Fibroblast of lung (primary cell): ENCODE measurements around the gene HSF4.

Experiments used
- EZH2 ChIP-seq: IDR thresholded peaks from 2 replicates; pipeline ENCODE4 v1.5.1; 2012; ENCODE audit warnings: low read length, control low read depth, mild to moderate bottlenecking; ENCODE audit errors: missing control alignments
- TF ChIP-seq, protein P1 (sequence below), 2 donors: IDR thresholded peaks in 1 of 2; conservative IDR thresholded peaks in 1 of 2; 1 replicate in 1 of 2; 2 replicates in 1 of 2; pipeline ENCODE4 v1.5.1; 2011 to 2012; ENCODE audit warnings: low read length in 2 of 2, control low read depth in 1 of 2, inconsistent platforms in 1 of 2, low read depth in 1 of 2, mild to moderate bottlenecking in 1 of 2

DNA sequence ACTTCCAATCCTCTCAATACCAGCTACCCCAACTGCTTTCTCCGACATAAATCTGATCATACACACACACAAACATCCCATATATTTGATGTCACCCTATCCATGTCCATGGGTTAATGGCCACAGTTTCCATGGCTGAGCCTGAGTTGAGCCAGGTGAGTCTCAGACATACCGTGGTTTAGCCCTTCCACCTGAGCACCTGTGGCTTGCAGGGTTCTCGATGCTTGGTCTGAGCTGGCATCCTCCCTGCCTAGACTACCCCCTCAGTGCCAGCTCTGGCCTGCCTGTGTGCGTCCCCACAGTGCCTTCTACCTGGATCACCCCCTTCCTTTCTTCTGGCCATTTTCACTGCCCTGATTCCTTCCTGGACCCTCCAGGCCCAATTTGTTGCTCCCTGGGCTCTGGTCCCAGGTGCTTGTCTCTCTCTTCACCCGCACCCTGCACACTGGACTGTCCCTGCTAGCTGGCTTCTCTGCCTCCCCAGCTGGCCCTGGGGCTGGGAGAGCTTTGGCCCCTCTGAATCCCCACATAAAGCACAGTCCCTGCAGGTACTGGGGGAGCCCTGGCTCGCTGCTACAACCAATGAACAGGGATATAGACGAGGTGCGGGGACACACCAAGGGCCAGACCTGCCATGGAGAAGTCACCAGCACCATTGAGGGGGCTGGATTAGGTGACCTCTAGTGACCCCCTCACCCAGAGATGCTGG lies 41.7 kb downstream of the HSF4 start:
- TF ChIP-seq, protein P1, sequence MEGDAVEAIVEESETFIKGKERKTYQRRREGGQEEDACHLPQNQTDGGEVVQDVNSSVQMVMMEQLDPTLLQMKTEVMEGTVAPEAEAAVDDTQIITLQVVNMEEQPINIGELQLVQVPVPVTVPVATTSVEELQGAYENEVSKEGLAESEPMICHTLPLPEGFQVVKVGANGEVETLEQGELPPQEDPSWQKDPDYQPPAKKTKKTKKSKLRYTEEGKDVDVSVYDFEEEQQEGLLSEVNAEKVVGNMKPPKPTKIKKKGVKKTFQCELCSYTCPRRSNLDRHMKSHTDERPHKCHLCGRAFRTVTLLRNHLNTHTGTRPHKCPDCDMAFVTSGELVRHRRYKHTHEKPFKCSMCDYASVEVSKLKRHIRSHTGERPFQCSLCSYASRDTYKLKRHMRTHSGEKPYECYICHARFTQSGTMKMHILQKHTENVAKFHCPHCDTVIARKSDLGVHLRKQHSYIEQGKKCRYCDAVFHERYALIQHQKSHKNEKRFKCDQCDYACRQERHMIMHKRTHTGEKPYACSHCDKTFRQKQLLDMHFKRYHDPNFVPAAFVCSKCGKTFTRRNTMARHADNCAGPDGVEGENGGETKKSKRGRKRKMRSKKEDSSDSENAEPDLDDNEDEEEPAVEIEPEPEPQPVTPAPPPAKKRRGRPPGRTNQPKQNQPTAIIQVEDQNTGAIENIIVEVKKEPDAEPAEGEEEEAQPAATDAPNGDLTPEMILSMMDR (conservative IDR thresholded peaks at IDR 0.05 in 1 of 2, IDR thresholded peaks at IDR 0.05 in 1 of 2; ENCODE audit: low read depth in 1 of 2, low read length in 2 of 2), result no peak
- no peak for TF ChIP-seq EZH2
